HG03457 (cell line): ENCODE measurements around the gene TPK1.
A peak's percentile ranks its signal among the peaks of the same experiment; 100 is the strongest.
"Not testable (repeated sequence)": the region's sequence is repeated elsewhere in the genome, so short reads cannot be mapped to it uniquely, and the experiment has no call there.

Experiments used
- ATAC-seq: cut with Tn5 transposase; IDR thresholded peaks from one replicate; pipeline ENCODE4 v1.9.1; 2021; ENCODE audit warnings: moderate number of reproducible peaks; ENCODE audit not compliant: unreplicated experiment

Gene TPK1

DNA sequence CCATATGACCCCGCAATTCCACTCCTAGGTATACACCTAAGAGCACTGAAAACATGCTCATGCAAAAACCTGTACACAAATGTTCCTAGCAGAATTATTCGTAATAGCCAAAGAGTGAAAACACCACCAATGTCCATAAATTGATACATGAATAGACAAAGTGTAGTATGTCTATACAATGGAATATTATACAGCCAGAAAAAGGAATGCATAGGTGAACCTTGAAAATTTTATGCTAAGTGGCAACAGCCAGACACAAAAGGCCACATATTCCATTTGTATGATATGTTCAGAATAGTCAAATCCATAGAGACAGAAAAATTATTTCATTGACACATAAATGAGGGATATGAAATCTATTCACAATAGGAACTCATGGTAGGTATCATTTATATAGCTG, 351.4 kb downstream of the TPK1 start:
- no peak for ATAC-seq

DNA sequence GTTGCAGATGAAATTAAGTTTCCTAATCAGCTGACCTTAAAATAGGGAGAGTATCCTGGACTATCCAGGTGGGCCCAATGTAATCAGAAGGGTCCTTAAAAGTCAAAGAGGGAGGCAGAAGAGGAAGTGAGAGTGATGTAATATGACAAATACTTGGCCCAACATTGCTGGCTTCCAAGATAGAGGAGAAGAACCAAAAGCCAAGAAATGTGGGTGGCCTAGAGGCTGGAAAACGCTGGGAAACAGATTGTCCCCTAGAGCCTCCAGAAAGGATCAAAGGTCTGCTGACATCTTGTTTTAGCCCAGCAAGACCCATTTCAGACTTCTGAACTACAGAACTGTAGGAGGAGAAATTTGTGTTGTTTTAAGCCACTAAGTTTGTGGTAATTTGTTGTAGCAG, 352.7 kb downstream of the TPK1 start:
- no peak for ATAC-seq

- ATAC-seq = no peak
These were observed 354.0 kb downstream of the TPK1 start for GRCh38 chr7:144481833-144482232.

GRCh38 chr7:144477348-144477747, 358.5 kb downstream of the TPK1 start:
- no peak for ATAC-seq

DNA sequence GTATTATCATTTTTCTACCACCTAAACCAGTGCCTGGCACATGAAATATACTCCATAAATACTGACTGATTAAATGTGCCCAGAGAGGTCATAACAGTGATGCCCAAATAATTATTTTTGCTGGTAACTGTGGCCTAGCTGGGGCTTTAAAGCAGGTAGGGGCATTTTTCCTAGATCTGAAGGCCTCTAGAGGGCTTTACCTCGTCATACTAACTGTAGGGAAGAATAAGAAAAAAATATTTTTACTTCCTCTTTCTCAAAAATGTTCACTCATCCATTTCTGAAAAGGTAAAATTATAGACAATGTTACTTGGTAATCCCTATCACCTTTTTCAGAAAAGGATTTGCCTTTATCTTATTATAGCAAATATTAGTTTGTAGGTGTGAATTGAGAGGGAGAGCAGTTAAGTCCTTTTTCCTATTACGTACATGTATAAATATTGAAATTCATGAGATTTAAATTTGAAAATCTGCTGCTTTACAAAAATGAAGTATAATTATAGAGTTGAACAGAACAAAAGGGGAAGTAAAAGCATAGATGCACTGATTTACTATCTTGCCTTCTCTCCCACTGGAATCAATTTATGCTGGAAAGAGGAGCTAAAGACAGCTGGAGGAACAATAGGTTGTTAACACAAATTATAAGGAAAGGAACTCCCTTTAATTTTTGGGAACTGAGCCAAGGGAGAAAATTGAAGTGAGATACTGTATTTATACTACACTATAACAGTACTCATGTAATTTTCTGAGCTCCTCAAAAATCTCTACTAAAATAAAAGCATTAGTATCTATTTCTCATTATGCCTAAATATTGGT, 360.8 kb downstream of the TPK1 start:
- no peak for ATAC-seq

DNA sequence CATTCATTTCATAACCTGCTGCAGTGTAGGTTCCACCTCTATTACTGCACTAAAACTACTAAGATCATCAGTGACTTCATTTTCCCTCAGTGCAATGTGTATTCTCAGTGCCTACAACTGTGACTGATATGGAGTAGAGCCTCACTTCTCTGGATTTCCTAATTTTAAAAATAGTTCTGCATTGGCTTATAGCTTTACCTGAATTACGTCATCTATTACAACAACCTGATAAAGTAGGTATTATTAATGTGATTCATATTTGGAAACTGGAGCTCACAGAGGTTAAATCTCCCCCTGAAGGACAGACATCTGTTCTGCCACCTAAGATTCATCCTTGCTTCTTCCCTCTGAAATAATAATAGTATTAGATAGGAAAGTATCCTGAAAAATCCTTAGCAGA, 361.5 kb downstream of the TPK1 start:
- ATAC-seq = no peak

GRCh38 chr7:144473908-144474307, 361.9 kb downstream of the TPK1 start:
- ATAC-seq = no peak

DNA sequence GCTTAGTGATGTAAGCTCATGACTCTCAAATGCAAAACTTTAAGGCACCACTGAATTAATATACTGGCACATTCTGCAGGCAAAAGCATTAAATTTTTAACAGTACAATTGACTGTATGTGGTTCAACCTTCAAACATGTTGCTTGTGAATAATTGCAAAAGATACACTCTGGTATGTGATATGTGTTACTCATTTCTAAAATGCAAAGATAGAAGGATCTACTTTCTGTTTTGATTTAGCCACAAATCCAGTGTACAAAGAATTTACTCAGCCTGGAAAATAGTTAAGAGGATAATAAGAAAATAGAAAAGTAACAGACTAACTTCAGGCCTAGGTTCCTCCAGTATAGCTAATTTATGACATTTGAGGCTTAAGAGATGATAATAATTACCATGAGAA, 365.8 kb downstream of the TPK1 start:
- ATAC-seq = no peak

GRCh38 chr7:144468990-144469732, 366.7 kb downstream of the TPK1 start:
- ATAC-seq = no peak

GRCh38 chr7:144459635-144460034, 376.2 kb downstream of the TPK1 start:
- no peak for ATAC-seq

DNA sequence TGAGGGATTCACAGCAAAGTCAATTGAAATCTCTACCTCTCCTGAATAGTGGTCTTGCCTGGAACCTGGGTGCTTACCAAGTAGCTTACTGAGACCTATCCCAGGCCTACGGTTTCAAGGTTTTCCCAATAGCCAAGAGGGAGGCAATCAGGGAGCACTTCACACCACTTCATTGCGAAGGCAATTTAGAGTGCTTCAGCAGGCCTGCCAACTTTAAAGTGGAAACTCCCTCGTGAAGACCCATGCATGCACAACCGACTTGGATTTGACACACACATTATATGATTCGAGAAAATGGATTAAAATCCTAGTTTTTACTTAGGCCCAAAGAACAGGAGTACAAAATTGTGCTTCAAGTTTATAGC, 380.8 kb downstream of the TPK1 start:
- no peak for ATAC-seq

- no peak for ATAC-seq
These were observed 381.4 kb downstream of the TPK1 start for GRCh38 chr7:144454256-144455039.

DNA sequence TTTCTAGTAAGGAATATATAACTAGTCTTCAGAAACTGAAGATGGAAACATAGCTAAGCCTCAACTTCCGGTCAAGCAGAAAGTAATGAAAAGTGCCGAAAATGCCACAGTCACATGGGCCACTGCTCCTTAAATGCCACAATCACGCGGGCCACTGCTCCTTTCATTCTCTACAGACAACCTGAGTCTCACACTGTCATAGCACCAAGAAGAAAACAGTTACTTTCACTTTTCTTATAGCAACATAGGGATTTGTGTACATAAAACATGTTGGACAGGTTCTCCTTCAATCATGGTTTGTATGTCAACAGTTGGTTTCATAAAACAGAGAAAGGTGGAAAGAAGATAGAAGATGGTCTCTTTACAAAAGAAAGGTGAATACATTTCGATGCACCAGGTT, 383.8 kb downstream of the TPK1 start:
- ATAC-seq = no peak

DNA sequence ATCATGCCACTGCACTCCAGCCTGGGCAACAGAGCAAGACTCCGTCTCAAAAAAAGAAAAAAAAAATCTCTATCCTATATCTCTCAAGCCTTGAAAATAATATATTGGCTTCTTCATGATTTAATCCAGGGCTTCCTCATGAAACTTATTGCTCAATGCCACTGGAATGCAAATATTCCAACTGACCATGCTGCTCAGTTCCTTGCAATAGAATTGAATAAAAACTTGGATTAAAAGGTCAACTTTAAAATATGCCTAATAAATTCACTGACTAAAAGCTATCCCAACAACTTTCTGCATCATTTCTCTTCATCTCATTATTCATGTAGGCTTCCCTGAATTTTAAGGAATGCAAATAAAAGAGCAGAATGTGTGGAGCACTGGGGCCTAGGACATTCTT, 390.3 kb downstream of the TPK1 start:
- no peak for ATAC-seq

DNA sequence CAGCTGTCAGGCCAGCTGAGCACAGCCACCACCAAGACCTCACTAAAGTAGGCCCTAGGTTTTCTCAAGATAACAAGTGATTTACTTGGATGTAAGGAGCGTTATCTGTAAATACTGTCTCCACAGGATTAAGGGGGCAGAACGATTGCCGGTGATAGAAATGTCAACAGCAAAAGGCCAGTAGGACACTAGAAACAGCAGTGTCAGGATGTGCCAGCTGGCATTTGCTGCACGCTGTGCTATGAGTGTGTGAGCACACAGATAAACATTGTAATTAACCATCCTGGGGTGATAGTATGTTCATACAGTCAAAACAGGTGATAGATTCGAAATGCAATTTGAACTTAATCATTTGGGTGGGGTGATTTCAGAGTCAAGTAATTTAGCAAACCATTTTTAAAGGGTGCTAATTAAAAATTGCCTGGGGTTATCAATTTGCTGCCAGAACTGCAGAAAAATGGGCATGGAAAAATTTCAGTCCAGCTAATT, 396.1 kb downstream of the TPK1 start:
- no peak for ATAC-seq

- ATAC-seq = no peak
These were observed 397.1 kb downstream of the TPK1 start for GRCh38 chr7:144438759-144439158.

DNA sequence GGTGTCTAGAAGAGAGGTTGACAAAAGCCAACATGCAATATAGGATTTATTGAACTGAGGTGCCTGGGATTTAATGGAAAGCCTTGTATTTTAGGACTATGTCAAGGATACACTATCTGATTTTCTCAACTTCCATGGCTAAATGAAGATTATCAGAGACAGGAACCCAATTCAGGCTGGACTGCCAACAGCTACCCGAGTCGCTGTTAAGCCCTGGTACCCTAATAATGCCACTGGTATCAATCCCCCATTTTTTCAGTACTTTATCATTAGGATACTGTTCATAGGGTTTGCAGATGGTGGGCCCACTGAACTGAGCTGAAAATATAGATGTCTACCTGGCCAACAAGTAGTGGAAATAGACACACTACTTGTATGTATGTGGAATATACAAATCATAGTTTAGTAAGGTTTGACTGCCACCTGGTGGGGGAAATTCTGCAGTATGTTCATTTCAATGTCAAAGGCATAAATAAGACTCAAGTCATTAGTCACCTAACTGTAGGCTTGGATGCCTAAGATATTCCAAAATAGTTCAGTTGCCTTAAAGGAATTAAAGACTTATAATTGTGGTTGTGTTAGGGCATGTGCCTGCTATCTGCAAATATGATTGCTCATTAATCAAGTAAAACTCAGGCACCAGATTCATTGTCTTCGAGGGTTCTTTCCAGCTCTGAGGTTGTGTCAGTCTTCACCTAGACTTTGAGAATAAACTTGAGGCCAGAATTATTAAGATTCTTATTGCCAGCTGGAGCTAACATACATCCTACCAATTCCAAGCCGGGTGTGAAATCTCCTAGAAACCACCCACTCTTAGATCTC, 398.3 kb downstream of the TPK1 start:
- ATAC-seq = peak; percentile 74

GRCh38 chr7:144436500-144436899, 399.4 kb downstream of the TPK1 start:
- no peak for ATAC-seq

- no peak for ATAC-seq
These were observed 407.4 kb downstream of the TPK1 start for GRCh38 chr7:144428431-144428830.

GRCh38 chr7:144427539-144427938, 408.3 kb downstream of the TPK1 start:
- not testable (repeated sequence) for ATAC-seq

DNA sequence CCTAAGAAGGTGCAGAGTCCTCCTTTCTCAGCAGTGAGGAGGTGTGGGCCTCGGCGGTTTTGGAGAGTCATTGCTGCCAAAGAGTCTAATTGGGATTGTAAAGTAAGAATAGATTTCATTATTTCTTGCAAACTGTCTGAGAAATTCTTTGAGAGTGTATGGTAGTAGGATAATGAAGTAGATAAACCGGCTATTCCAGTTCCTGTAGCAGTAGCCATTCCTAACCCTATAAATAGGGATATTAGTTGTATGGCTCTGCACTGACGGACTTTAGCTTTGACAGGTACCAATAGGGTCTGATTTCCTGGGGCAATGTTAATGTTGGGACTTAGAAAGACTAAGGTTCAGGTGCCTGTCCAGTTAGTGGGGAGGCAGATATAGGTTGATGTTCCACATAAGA, 416.9 kb downstream of the TPK1 start:
- ATAC-seq = not testable (repeated sequence)
